OCI-LY3 (cell line): Measurements from ENCODE around the gene MSS51.

Source experiments
- EZH2phosphoT487 ChIP-seq: fragments of 200-600 bp; shearing (Covaris generic); IDR thresholded peaks from 2 replicates; pipeline ENCODE4 v1.6.1; 2018; ENCODE audit warnings: antibody characterized with exemption, mixed run types, low read depth
- TF ChIP-seq, protein P1 (sequence below): fragments of 200-600, 300-600 bp; sonication (generic); IDR thresholded peaks from 2 replicates; pipeline ENCODE4 v1.5.1; 2014; ENCODE audit warnings: antibody characterized with exemption, low read length, low read depth

GRCh38 chr10:73480158-73480557 is 46.8 kb upstream of the MSS51 start:
- TF ChIP-seq, protein P1, sequence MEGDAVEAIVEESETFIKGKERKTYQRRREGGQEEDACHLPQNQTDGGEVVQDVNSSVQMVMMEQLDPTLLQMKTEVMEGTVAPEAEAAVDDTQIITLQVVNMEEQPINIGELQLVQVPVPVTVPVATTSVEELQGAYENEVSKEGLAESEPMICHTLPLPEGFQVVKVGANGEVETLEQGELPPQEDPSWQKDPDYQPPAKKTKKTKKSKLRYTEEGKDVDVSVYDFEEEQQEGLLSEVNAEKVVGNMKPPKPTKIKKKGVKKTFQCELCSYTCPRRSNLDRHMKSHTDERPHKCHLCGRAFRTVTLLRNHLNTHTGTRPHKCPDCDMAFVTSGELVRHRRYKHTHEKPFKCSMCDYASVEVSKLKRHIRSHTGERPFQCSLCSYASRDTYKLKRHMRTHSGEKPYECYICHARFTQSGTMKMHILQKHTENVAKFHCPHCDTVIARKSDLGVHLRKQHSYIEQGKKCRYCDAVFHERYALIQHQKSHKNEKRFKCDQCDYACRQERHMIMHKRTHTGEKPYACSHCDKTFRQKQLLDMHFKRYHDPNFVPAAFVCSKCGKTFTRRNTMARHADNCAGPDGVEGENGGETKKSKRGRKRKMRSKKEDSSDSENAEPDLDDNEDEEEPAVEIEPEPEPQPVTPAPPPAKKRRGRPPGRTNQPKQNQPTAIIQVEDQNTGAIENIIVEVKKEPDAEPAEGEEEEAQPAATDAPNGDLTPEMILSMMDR, result no peak
- TF ChIP-seq EZH2phosphoT487, result no peak
